WTC11 (cell line): ENCODE results near the gene UNG. TPM values are rescaled to one million over a fixed set of nuclear protein-coding genes. Genes with fewer than 3 reads are reported as not detected.

ENCODE experiments used
- ATAC-seq: fragments of 200-7000 bp; cut with Tn5 transposase; 2 replicates; pipeline ENCODE4 v1.10.0; 2021; ENCODE audit warnings: mild to moderate bottlenecking, moderate library complexity
- CTCF ChIA-PET: fragments of 300-600 bp; sonication (Branson Sonifier 250); formaldehyde crosslinking; loops from one replicate; lab custom pipeline; 2021; ENCODE audit warnings: antibody characterized with exemption; lab: Charles Lee
- POLR2A ChIA-PET: fragments of 350-600 bp; sonication (Branson Sonifier 250); formaldehyde crosslinking; loops from one replicate; lab custom pipeline; 2021; ENCODE audit warnings: antibody characterized with exemption; lab: Charles Lee
- DNase-seq: peaks from one replicate; pipeline ENCODE4 v3.0.0; 2021; ENCODE audit warnings: low spot score
- H3K27ac Mint-ChIP-seq: 2 replicates; pipeline ENCODE4 v1.8.0; 2021; ENCODE audit warnings: mixed read lengths
- H3K27me3 Mint-ChIP-seq: 2 replicates; pipeline ENCODE4 v1.8.0; 2021; ENCODE audit warnings: low read depth, mild to moderate bottlenecking, moderate library complexity, mixed read lengths
- H3K36me3 Mint-ChIP-seq: 2 replicates; pipeline ENCODE4 v1.8.0; 2021; ENCODE audit warnings: mixed read lengths
- H3K4me1 Mint-ChIP-seq: 2 replicates; pipeline ENCODE4 v1.8.0; 2022; ENCODE audit warnings: mixed read lengths
- H3K4me3 Mint-ChIP-seq: 2 replicates; pipeline ENCODE4 v1.8.0; 2021; ENCODE audit warnings: mild to moderate bottlenecking, moderate library complexity, mixed read lengths
- H3K9me3 Mint-ChIP-seq: 2 replicates; pipeline ENCODE4 v1.8.0; 2021; ENCODE audit warnings: mixed read lengths
- CDX4 ChIP-seq: fragments of 250-450 bp; sonication (Bioruptor Pico); IDR thresholded peaks from 2 replicates; pipeline ENCODE4 v1.9.0; 2021; ENCODE audit warnings: moderate library complexity, mild to moderate bottlenecking, inconsistent platforms, borderline replicate concordance
- ELF4 ChIP-seq: sonication (generic); formaldehyde crosslinking; IDR thresholded peaks from 2 replicates; pipeline ENCODE4 v1.8.1; 2022; ENCODE audit warnings: low read depth, mild to moderate bottlenecking, moderate library complexity, missing genetic modification reagents
- EMX1 ChIP-seq: fragments of 250-450 bp; sonication (Bioruptor Pico); IDR thresholded peaks from 2 replicates; pipeline ENCODE4 v1.8.0; 2021; ENCODE audit warnings: mild to moderate bottlenecking
- FOXP4 ChIP-seq: sonication (generic); formaldehyde crosslinking; IDR thresholded peaks from 2 replicates; pipeline ENCODE4 v1.8.0; 2022; ENCODE audit warnings: mild to moderate bottlenecking, missing genetic modification reagents
- GABPB1 ChIP-seq: sonication (generic); formaldehyde crosslinking; IDR thresholded peaks from 2 replicates; pipeline ENCODE4 v1.8.1; 2023; ENCODE audit warnings: mild to moderate bottlenecking, missing genetic modification reagents
- GRHL2 ChIP-seq: fragments of 250-450 bp; sonication (Bioruptor Pico); IDR thresholded peaks from 2 replicates; pipeline ENCODE4 v1.8.0; 2022; ENCODE audit warnings: mild to moderate bottlenecking, moderate library complexity; ENCODE audit not compliant: insufficient replicate concordance, severe bottlenecking
- GTF2I ChIP-seq: fragments of 250-450 bp; sonication (Bioruptor Pico); conservative IDR thresholded peaks from 2 replicates; pipeline ENCODE4 v1.4.0; 2021; ENCODE audit warnings: mild to moderate bottlenecking
- HMGA2 ChIP-seq: fragments of 250-450 bp; sonication (Bioruptor Pico); IDR thresholded peaks from 2 replicates; pipeline ENCODE4 v1.4.0; 2021; ENCODE audit warnings: mild to moderate bottlenecking, moderate library complexity
- IRF2 ChIP-seq: sonication (generic); formaldehyde crosslinking; IDR thresholded peaks from 2 replicates; pipeline ENCODE4 v1.8.0; 2022; ENCODE audit warnings: low read depth, missing genetic modification reagents, borderline replicate concordance
- NFE2L1 ChIP-seq: sonication (generic); formaldehyde crosslinking; IDR thresholded peaks from 2 replicates; pipeline ENCODE4 v1.8.1; 2023; ENCODE audit warnings: missing genetic modification reagents
- RORB ChIP-seq: fragments of 250-450 bp; sonication (Bioruptor Pico); IDR thresholded peaks from 2 replicates; pipeline ENCODE4 v1.9.0; 2021; ENCODE audit warnings: mild to moderate bottlenecking
- TP53 ChIP-seq: sonication (generic); formaldehyde crosslinking; IDR thresholded peaks from 2 replicates; pipeline ENCODE4 v1.8.1; 2023; ENCODE audit warnings: mild to moderate bottlenecking, missing genetic modification reagents
- ZBTB21 ChIP-seq: sonication (generic); formaldehyde crosslinking; IDR thresholded peaks from 2 replicates; pipeline ENCODE4 v1.8.1; 2023; ENCODE audit warnings: mild to moderate bottlenecking, missing genetic modification reagents, borderline replicate concordance
- ZNF416 ChIP-seq: fragments of 250-450 bp; sonication (Bioruptor Pico); IDR thresholded peaks from 2 replicates; pipeline ENCODE4 v1.9.0; 2021; ENCODE audit warnings: mild to moderate bottlenecking, inconsistent platforms
- total RNA-seq: library from RNA; stranded (reverse); gene quantifications from 3 replicates; pipeline ENCODE4 v1.2.3, GENCODE V29; 2021
- TF ChIP-seq, protein P1 (sequence below): sonication (generic); formaldehyde crosslinking; IDR thresholded peaks from 2 replicates; pipeline ENCODE4 v1.8.1; 2022; ENCODE audit warnings: low read depth, mild to moderate bottlenecking, moderate library complexity, missing genetic modification reagents, borderline replicate concordance
- TF ChIP-seq, protein P2 (sequence below): sonication (generic); formaldehyde crosslinking; IDR thresholded peaks from 2 replicates; pipeline ENCODE4 v1.8.1; 2023; ENCODE audit warnings: mild to moderate bottlenecking, missing genetic modification reagents, borderline replicate concordance
- TF ChIP-seq, protein P3 (sequence below): sonication (generic); formaldehyde crosslinking; IDR thresholded peaks from 2 replicates; pipeline ENCODE4 v1.8.1; 2022; ENCODE audit warnings: mild to moderate bottlenecking, moderate library complexity, missing genetic modification reagents
- TF ChIP-seq, protein P4 (sequence below): sonication (generic); formaldehyde crosslinking; IDR thresholded peaks from 2 replicates; pipeline ENCODE4 v1.8.1; 2023; ENCODE audit warnings: mild to moderate bottlenecking, moderate library complexity, missing genetic modification reagents
- TF ChIP-seq, protein P5 (sequence below): sonication (generic); formaldehyde crosslinking; conservative IDR thresholded peaks from 2 replicates; pipeline ENCODE4 v1.8.1; 2022; ENCODE audit warnings: mild to moderate bottlenecking, missing genetic modification reagents

Gene UNG
- total RNA-seq, 1 experiment from 2014 or later, result 127 TPM

GRCh38 chr12:109127533-109128242, 30.3 kb downstream of the UNG start:
- no peaks in the 10 kb centered on the region for H3K36me3 Mint-ChIP-seq
- H3K4me3 Mint-ChIP-seq, result no peak overlapping the region
- DNase-seq, result no peak
- H3K27me3 Mint-ChIP-seq, result no peaks in the 10 kb centered on the region
- no peak for TF ChIP-seq ZBTB21 (CRISPR knock-in tag)
- no peak for TF ChIP-seq GTF2I (CRISPR knock-in tag)
- TF ChIP-seq FOXP4 (CRISPR knock-in tag), result no peak
- TF ChIP-seq, protein P1, sequence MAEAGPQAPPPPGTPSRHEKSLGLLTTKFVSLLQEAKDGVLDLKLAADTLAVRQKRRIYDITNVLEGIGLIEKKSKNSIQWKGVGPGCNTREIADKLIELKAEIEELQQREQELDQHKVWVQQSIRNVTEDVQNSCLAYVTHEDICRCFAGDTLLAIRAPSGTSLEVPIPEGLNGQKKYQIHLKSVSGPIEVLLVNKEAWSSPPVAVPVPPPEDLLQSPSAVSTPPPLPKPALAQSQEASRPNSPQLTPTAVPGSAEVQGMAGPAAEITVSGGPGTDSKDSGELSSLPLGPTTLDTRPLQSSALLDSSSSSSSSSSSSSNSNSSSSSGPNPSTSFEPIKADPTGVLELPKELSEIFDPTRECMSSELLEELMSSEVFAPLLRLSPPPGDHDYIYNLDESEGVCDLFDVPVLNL (CRISPR knock-in tag), result no peak
- no peak for TF ChIP-seq NFE2L1 (CRISPR knock-in tag)
- TF ChIP-seq, protein P2, sequence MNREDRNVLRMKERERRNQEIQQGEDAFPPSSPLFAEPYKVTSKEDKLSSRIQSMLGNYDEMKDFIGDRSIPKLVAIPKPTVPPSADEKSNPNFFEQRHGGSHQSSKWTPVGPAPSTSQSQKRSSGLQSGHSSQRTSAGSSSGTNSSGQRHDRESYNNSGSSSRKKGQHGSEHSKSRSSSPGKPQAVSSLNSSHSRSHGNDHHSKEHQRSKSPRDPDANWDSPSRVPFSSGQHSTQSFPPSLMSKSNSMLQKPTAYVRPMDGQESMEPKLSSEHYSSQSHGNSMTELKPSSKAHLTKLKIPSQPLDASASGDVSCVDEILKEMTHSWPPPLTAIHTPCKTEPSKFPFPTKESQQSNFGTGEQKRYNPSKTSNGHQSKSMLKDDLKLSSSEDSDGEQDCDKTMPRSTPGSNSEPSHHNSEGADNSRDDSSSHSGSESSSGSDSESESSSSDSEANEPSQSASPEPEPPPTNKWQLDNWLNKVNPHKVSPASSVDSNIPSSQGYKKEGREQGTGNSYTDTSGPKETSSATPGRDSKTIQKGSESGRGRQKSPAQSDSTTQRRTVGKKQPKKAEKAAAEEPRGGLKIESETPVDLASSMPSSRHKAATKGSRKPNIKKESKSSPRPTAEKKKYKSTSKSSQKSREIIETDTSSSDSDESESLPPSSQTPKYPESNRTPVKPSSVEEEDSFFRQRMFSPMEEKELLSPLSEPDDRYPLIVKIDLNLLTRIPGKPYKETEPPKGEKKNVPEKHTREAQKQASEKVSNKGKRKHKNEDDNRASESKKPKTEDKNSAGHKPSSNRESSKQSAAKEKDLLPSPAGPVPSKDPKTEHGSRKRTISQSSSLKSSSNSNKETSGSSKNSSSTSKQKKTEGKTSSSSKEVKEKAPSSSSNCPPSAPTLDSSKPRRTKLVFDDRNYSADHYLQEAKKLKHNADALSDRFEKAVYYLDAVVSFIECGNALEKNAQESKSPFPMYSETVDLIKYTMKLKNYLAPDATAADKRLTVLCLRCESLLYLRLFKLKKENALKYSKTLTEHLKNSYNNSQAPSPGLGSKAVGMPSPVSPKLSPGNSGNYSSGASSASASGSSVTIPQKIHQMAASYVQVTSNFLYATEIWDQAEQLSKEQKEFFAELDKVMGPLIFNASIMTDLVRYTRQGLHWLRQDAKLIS (CRISPR knock-in tag), result no peak
- TF ChIP-seq HMGA2 (CRISPR knock-in tag), result no peak
- TF ChIP-seq, protein P3, sequence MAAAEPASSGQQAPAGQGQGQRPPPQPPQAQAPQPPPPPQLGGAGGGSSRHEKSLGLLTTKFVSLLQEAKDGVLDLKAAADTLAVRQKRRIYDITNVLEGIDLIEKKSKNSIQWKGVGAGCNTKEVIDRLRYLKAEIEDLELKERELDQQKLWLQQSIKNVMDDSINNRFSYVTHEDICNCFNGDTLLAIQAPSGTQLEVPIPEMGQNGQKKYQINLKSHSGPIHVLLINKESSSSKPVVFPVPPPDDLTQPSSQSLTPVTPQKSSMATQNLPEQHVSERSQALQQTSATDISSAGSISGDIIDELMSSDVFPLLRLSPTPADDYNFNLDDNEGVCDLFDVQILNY (CRISPR knock-in tag), result no peak
- TF ChIP-seq GABPB1 (CRISPR knock-in tag), result no peak
- TF ChIP-seq TP53 (CRISPR knock-in tag), result no peak
- TF ChIP-seq ZNF416 (CRISPR knock-in tag), result no peak
- no peak for TF ChIP-seq EMX1 (CRISPR knock-in tag)
- TF ChIP-seq, protein P4, sequence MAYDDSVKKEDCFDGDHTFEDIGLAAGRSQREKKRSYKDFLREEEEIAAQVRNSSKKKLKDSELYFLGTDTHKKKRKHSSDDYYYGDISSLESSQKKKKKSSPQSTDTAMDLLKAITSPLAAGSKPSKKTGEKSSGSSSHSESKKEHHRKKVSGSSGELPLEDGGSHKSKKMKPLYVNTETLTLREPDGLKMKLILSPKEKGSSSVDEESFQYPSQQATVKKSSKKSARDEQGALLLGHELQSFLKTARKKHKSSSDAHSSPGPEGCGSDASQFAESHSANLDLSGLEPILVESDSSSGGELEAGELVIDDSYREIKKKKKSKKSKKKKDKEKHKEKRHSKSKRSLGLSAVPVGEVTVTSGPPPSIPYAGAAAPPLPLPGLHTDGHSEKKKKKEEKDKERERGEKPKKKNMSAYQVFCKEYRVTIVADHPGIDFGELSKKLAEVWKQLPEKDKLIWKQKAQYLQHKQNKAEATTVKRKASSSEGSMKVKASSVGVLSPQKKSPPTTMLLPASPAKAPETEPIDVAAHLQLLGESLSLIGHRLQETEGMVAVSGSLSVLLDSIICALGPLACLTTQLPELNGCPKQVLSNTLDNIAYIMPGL, result no peak
- TF ChIP-seq, protein P5, sequence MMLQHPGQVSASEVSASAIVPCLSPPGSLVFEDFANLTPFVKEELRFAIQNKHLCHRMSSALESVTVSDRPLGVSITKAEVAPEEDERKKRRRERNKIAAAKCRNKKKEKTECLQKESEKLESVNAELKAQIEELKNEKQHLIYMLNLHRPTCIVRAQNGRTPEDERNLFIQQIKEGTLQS (CRISPR knock-in tag), result no peak
- no peak for TF ChIP-seq RORB
- no peak for TF ChIP-seq GRHL2
- no peak for TF ChIP-seq CDX4 (CRISPR knock-in tag)
- no peak for TF ChIP-seq IRF2
- TF ChIP-seq ELF4 (CRISPR knock-in tag), result no peak
- TF ChIP-seq, all 79 proteins: peak for 0
- no peaks in the 10 kb centered on the region for H3K9me3 Mint-ChIP-seq
- peaks cover 16% of the 10 kb centered on the region for H3K4me1 Mint-ChIP-seq
- ChIA-PET POLR2A (no interaction called here), CTCF (interaction anchor here (1.8 kb wide), 1 partner anchor 16 kb away, joined by 8 read pairs; no protein-coding TSS in a partner anchor)
- no peak overlapping the region for H3K27ac Mint-ChIP-seq
- ATAC-seq, result no peak
